A172 (cell line): Measurements from ENCODE around the gene ATP8B4. TPM values are rescaled to one million over a fixed set of nuclear protein-coding genes. Genes with fewer than 3 reads are reported as not detected.
A peak's percentile ranks its signal among the peaks of the same experiment; 100 is the strongest.

Experiments
- DNase-seq: peaks from one replicate; pipeline ENCODE4 v3.0.0-alpha.2; 2015; ENCODE audit warnings: low spot score
- total RNA-seq: library from RNA; depleted of rRNA; stranded (reverse); fragments of >200 nt; shearing (Covaris generic); gene quantifications from 2 replicates; pipeline ENCODE4 v1.2.3, GENCODE V29; 2014

ATP8B4 gene
- total RNA-seq, 1 experiment from 2014 or later = 0.34 TPM

GRCh38 chr15:49895347-49896223 lies 223.4 kb downstream of the ATP8B4 start:
- no peak for DNase-seq

DNA sequence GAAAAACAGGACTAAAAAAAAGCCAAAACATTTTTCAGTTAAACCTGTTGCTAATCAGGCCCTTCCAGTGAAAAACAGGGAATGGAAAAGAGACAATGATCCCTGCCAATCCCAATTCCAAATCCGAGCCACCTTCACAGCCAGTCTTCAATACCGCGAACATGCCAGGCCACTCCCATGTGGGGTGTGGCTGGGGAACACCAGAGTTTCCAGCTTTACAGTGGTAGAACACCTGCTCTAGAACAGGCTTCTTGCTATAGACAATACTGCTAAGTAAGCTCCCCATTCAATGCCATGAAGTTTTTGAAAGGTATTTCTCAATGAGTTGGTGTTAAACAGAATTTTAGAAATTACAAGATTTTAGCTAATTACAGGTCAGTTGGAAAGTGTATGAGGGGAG lies 228.3 kb downstream of the ATP8B4 start:
- DNase-seq = no peak

DNA sequence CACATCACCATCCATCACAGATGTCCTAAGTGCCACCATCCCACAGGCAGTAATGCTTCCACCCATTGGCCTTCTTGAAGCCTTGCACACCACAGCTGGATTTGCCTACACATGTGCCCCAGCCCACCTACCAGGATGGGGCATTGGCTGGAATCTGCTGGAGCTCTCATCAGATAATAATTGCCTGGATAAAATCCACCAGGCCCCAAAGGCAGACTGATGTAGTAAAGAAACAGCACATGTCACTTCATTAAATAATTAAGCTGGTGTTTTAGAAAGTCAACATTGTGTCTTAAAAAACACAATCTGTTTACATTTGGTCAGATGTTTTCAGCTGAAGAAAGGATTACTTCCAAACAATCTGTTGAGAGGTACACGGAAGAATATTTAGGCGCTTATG lies 229.5 kb downstream of the ATP8B4 start:
- no peak for DNase-seq

- DNase-seq = no peak
These were observed 230.3 kb downstream of the ATP8B4 start for GRCh38 chr15:49888734-49889133.

DNA sequence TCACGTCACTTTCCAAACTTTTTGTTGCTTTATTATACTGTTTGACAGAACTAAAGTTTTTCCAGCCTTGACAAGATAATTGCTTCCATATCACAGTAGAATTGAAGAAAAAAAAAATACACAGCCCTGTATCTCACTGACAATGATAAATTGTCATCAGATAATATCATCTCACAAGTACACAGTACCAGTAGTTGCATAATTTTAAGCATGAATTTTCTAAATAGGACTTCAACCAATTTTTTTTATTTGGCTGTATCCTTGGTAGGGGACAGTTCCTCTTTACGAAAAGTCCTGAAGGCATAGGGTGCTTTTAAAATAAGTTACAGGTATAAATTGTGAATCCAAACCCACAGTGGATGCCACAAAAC lies 230.7 kb downstream of the ATP8B4 start:
- DNase-seq = no peak

GRCh38 chr15:49887659-49888322 lies 231.2 kb downstream of the ATP8B4 start:
- no peak for DNase-seq

DNA sequence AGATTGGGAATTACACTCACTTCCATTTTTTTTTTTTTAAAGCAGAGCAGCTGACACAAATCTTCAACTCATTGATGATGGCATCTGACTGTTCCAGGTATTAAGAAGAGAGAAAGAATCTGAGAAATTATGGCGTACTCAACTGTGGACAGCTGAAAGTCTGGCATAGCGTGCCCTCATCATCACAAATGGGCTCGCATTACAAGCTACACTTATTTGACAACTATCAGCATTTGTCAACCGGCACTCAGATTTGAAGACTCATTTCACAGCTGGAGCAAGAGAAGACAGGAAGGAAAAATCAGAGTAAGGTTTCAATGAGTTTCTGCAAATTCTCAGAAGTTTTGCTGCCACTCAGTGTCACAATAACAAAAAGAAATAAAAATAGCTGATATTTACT lies 235.9 kb downstream of the ATP8B4 start:
- DNase-seq = no peak

DNA sequence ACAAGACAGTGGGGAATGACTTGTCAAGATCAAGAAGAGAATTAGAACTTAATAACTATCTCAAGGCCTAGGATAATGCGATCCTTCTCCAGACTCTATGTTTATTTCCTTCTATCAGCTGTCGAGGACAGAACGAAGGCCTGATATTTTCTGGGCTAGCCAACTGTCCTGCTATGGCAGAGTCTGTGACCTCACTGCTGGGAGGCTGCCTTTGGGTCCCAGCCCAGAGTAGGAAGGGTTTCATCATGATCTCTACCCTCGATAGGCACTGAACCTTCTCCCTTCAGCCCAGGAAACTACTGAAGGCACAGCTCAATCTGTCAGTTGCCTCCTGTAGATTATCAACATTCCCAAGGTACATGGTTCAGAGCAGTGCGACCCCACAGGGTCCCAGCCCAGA lies 237.2 kb downstream of the ATP8B4 start:
- no peak for DNase-seq

DNA sequence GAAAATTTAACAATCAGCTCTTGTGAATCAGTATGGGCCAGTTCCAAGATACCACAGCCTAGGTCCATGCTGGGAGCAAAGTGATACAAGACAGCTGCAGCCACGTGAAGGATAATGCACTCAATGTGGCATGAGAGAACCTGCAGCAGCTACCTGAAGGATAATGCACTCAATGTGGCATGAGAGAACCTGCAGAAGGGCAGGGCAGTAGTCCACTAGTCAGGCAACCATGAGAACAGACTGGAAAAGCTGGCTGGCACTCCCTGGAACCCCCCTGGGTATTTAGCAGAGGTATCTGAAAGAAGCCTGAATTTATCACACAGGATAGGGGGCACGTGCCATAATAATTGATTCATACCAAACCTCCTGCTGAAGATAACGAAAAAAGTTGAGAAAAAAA lies 237.6 kb downstream of the ATP8B4 start:
- DNase-seq = no peak

- DNase-seq = no peak
These were observed 241.0 kb downstream of the ATP8B4 start for GRCh38 chr15:49877873-49878521.

GRCh38 chr15:49877117-49877872 lies 241.7 kb downstream of the ATP8B4 start:
- DNase-seq = no peak

- no peak for DNase-seq
These were observed 242.5 kb downstream of the ATP8B4 start for GRCh38 chr15:49876401-49877038.

DNA sequence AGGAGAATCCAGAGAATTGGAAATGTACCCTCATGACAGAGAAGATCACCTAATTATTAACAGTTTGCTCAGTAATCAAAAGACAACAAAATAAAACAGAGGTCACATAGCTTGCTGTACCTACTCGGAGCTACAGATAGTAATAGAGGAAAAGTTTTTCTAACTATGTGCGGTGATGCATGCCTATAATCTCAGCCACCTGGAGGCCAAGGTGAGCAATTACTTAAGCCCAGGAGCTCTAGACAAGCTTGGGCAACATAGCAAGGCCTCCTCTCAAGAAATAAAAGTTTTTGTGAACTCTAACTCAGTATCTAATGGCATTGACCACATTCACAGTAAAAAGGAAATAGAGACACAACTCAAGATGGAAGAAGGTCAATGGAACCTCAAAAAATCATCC lies 243.6 kb downstream of the ATP8B4 start:
- no peak for DNase-seq

- no peak for DNase-seq
These were observed 248.6 kb downstream of the ATP8B4 start for GRCh38 chr15:49870472-49870871.

DNA sequence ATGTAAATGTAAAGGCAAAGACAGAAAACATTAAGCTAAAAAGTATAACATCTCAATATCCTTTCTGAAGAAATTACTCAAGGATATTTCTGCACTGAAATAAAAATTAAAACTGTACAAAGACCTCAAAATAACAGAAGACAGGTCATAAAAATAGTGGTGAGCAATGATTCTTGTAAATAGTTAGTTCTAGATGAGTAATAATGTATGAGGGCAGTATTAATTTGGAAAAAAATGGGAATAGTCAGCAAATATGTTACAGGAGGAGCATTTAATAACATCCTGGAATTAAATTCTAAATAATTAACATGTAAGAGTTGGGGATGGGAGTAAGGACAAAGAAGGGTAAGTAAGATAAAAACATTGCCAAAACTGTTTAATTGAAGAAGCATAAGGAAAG lies 250.7 kb downstream of the ATP8B4 start:
- DNase-seq = no peak

DNA sequence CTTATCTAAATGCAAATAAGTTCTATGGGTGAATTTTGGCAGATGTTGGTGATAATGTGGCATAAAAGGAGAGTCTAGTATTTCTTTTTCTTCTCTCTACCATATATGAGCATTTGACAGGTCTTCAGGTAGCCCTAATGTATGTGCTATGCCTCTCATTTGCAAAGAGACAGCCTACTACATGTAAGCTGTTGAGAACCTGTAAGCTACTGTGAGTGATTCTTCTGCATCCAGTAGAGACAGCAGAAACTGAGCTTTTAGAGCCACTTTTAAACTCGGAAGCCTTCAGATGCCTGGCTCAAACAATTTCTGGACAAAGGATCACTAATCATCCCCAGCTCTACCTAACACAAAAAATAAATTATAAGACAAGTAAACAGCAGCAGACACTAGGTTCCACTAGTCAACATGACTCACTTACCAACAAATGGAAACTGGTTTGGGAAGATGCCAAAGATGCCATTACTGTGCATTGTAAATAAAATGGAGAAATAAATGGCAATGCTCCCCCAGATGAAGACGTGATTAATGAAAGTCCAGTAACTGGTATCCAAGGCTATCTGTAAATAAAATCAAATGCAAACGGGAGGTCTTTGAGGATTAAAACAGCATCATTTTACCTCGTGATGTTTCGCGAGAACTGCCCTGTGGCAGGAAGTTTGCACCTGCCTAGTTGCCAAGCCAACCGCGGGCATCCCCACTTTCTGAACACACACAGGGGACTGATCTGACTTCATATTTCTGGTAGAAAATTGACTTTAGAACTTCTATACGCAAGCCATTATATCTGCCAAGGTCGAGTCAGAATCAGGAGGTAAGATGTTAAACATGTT lies 252.9 kb downstream of the ATP8B4 start:
- peak; percentile 28 for DNase-seq

GRCh38 chr15:49864251-49864650 lies 254.8 kb downstream of the ATP8B4 start:
- no peak for DNase-seq

DNA sequence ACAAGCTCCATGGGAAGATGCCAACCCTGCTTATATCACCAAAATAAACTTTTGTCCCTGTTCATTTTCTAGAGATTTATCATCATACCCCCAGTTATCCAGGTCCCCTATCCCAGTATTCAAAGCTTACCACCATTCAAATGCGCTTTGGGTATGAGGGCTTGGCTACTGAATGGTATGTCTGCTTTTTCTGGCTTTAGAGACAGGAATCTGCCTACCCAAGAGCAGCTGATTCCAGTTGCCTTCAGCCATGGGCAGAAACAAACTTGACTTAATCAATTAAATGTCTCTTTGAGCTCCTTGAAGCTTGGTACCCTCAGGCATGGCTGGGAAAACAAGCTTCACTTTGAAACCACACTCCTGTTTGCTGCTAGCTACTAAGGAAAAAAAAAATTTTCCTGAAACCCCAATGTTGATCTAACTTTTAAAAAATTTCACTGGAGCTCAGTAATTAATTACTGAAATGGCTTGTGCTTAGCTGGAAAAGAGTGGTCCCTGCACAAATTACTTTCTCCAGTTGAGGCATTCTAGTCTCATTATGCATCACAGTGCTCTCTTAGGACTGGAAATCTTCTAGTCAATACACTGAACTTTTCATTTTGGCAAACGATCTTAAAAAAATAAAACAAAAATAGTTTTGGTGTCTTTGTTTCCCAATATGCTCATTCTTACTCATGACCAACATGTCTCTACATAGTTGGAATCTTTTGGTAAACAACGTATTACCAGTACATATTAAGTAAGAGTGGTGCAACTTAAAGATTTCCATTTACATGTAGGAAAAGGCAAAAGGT lies 255.4 kb downstream of the ATP8B4 start:
- no peak for DNase-seq

- DNase-seq = no peak
These were observed 258.9 kb downstream of the ATP8B4 start for GRCh38 chr15:49860101-49860500.
